KMS-11 (cell line): Measurements from ENCODE around the gene MACROD1.

ENCODE experiments used
- H2AFZ ChIP-seq: fragments of 200-600 bp; sonication (generic); 2 replicates; pipeline ENCODE4 v1.6.1; 2016; ENCODE audit warnings: antibody characterized with exemption, mixed run types, low read depth
- H3K27ac ChIP-seq: fragments of 200-600 bp; sonication (generic); 2 replicates; pipeline ENCODE4 v1.6.1; 2016; ENCODE audit warnings: mild to moderate bottlenecking, mixed run types
- H3K27me3 ChIP-seq: fragments of 200-600 bp; sonication (generic); 2 replicates; pipeline ENCODE4 v1.6.1; 2017; ENCODE audit warnings: mild to moderate bottlenecking, low read depth, mixed run types, moderate library complexity; ENCODE audit not compliant: insufficient read depth
- H3K36me3 ChIP-seq: fragments of 200-600 bp; sonication (generic); 2 replicates; pipeline ENCODE4 v1.6.1; 2017; ENCODE audit warnings: mild to moderate bottlenecking, mixed run types; ENCODE audit not compliant: insufficient read depth
- H3K4me1 ChIP-seq: fragments of 200-600 bp; sonication (generic); 2 replicates; pipeline ENCODE4 v1.6.1; 2016; ENCODE audit warnings: mild to moderate bottlenecking, low read depth, mixed run types; ENCODE audit not compliant: poor library complexity, severe bottlenecking
- H3K4me2 ChIP-seq: fragments of 200-600 bp; sonication (generic); 2 replicates; pipeline ENCODE4 v1.7.0; 2016; ENCODE audit warnings: mild to moderate bottlenecking, mixed run types
- H3K4me3 ChIP-seq: fragments of 200-600 bp; sonication (generic); IDR thresholded peaks from 2 replicates; pipeline ENCODE4 v1.6.1; 2017; ENCODE audit warnings: low read depth, low read length, mixed read lengths; ENCODE audit not compliant: insufficient read depth
- H3K79me2 ChIP-seq: fragments of 200-600 bp; sonication (generic); 2 replicates; pipeline ENCODE4 v1.6.1; 2016; ENCODE audit warnings: low read depth, mixed run types; ENCODE audit not compliant: insufficient read depth
- H3K9ac ChIP-seq: fragments of 200-600 bp; sonication (generic); 2 replicates; pipeline ENCODE4 v1.6.1; 2016; ENCODE audit warnings: mild to moderate bottlenecking, mixed run types
- H4K20me1 ChIP-seq: fragments of 200-600 bp; sonication (generic); 2 replicates; pipeline ENCODE4 v1.6.1; 2016; ENCODE audit warnings: mild to moderate bottlenecking, mixed run types; ENCODE audit not compliant: insufficient read depth
- CTCF ChIP-seq: fragments of 200-600 bp; sonication (generic); conservative IDR thresholded peaks from 2 replicates; pipeline ENCODE4 v1.6.1; 2017; ENCODE audit warnings: low read depth, mild to moderate bottlenecking, antibody characterized with exemption, low read length, moderate library complexity, mixed read lengths

MACROD1 gene

GRCh38 chr11:64060861-64061444 lies 105.0 kb downstream of the MACROD1 start:
- no peaks in the 10 kb centered on the region for H3K79me2 ChIP-seq
- no peak overlapping the region for H3K9ac ChIP-seq
- H2AFZ ChIP-seq = no peak overlapping the region
- H3K4me1 ChIP-seq = no peaks in the 10 kb centered on the region
- no peak overlapping the region for H3K27ac ChIP-seq
- no peak overlapping the region for H3K4me3 ChIP-seq
- TF ChIP-seq CTCF = no peak
- H4K20me1 ChIP-seq = no peaks in the 10 kb centered on the region
- H3K4me2 ChIP-seq = no peak overlapping the region
- no peaks in the 10 kb centered on the region for H3K27me3 ChIP-seq
- no peaks in the 10 kb centered on the region for H3K36me3 ChIP-seq

GRCh38 chr11:64060263-64060860 lies 105.6 kb downstream of the MACROD1 start:
- H3K79me2 ChIP-seq = no peaks in the 10 kb centered on the region
- H3K27me3 ChIP-seq = no peaks in the 10 kb centered on the region
- no peak overlapping the region for H3K27ac ChIP-seq
- H3K9ac ChIP-seq = no peak overlapping the region
- H4K20me1 ChIP-seq = no peaks in the 10 kb centered on the region
- TF ChIP-seq CTCF = no peak
- no peak overlapping the region for H3K4me2 ChIP-seq
- H3K4me3 ChIP-seq = no peak overlapping the region
- H3K4me1 ChIP-seq = no peaks in the 10 kb centered on the region
- H3K36me3 ChIP-seq = no peaks in the 10 kb centered on the region
- H2AFZ ChIP-seq = no peak overlapping the region

GRCh38 chr11:64059339-64060140 lies 106.4 kb downstream of the MACROD1 start:
- H3K27ac ChIP-seq = no peak overlapping the region
- no peak overlapping the region for H3K4me2 ChIP-seq
- no peak overlapping the region for H3K4me3 ChIP-seq
- H3K79me2 ChIP-seq = no peaks in the 10 kb centered on the region
- no peaks in the 10 kb centered on the region for H4K20me1 ChIP-seq
- no peaks in the 10 kb centered on the region for H3K27me3 ChIP-seq
- H3K4me1 ChIP-seq = no peaks in the 10 kb centered on the region
- TF ChIP-seq CTCF = no peak
- no peak overlapping the region for H2AFZ ChIP-seq
- H3K36me3 ChIP-seq = no peaks in the 10 kb centered on the region
- no peak overlapping the region for H3K9ac ChIP-seq

GRCh38 chr11:64058494-64058893 lies 107.4 kb downstream of the MACROD1 start:
- no peak overlapping the region for H3K4me2 ChIP-seq
- H3K36me3 ChIP-seq = no peaks in the 10 kb centered on the region
- no peak overlapping the region for H3K27ac ChIP-seq
- H2AFZ ChIP-seq = no peak overlapping the region
- no peaks in the 10 kb centered on the region for H3K4me1 ChIP-seq
- no peak overlapping the region for H3K9ac ChIP-seq
- H3K27me3 ChIP-seq = no peaks in the 10 kb centered on the region
- no peaks in the 10 kb centered on the region for H3K79me2 ChIP-seq
- H3K4me3 ChIP-seq = no peak overlapping the region
- TF ChIP-seq CTCF = no peak
- no peaks in the 10 kb centered on the region for H4K20me1 ChIP-seq
